ENCODE results near the gene ANTXR2. TPM values are rescaled to one million over a fixed set of nuclear protein-coding genes. Genes with fewer than 3 reads are reported as not detected.

Gene ANTXR2
- total RNA-seq, 6 experiments from 2014 or later = 24.5 to 86.0 (median 33.7) TPM

- ATAC-seq (no peak), DNase-seq (no peak)
- intact Hi-C loops (cut with DNase I) = no loop called here
- Histone ChIP-seq H3K36me3 (no peaks in the 10 kb centered on the region), H3K4me3 (no peak overlapping the region), H3K4me1 (no peaks in the 10 kb centered on the region), H3K9me3 (no peaks in the 10 kb centered on the region), H3K27me3 (no peaks in the 10 kb centered on the region), H3K27ac (no peak overlapping the region)
- 53% methylated on average over 3 of the region's 3 CpGs for WGBS (ENCODE audit: insufficient coverage, low coverage, low lambda C conversion rate, missing lambda C conversion rate)
- no peak for TF ChIP-seq CTCF (IDR thresholded peaks at IDR 0.05)
- no peak for TF ChIP-seq POLR2A (IDR thresholded peaks at IDR 0.05)
Measured at GRCh38 chr4:79918292-79918691, 154.7 kb downstream of the ANTXR2 start.

GRCh38 chr4:79917246-79917645 is 155.8 kb downstream of the ANTXR2 start:
- TF ChIP-seq CTCF (IDR thresholded peaks at IDR 0.05) (peak; percentile 37 to 63 (median 59)), POLR2A (IDR thresholded peaks at IDR 0.05) (no peak)
- DNase-seq (peak in 1 of 3 donors; percentile 29), ATAC-seq (peak; percentile 55 to 72 (median 64))
- H3K4me1 ChIP-seq = no peaks in the 10 kb centered on the region
- H3K27ac ChIP-seq = no peak overlapping the region
- intact Hi-C loops (cut with DNase I) = no loop called here
- WGBS (ENCODE audit: insufficient coverage, low coverage, low lambda C conversion rate, missing lambda C conversion rate) = 100% methylated on average over 1 of the region's 1 CpG
- H3K36me3 ChIP-seq = no peaks in the 10 kb centered on the region
- H3K27me3 ChIP-seq = no peaks in the 10 kb centered on the region
- no peak overlapping the region for H3K4me3 ChIP-seq
- H3K9me3 ChIP-seq = no peaks in the 10 kb centered on the region

DNA sequence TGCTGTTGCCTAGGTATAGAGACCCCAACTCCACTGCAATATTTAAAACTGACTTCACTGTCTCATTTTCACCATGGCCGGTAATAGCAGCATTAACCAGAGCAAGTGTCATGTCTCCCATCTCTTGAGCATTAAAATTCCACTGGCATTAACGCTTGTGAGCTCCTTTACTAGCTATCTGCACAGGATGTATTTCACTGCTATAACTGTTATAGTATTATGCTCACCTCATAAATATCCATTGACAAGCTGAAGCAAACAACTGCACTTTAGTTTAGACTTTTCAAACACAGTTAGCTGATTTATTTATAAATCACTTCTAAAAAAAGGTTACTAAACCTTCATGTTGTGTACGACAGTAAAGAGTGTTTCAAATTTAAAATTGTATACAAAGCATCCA is 157.8 kb downstream of the ANTXR2 start:
- ATAC-seq (no peak), DNase-seq (no peak)
- no peak overlapping the region for H3K27ac ChIP-seq
- H3K4me1 ChIP-seq = no peaks in the 10 kb centered on the region
- no peaks in the 10 kb centered on the region for H3K9me3 ChIP-seq
- intact Hi-C loops (cut with DNase I) = no loop called here
- H3K27me3 ChIP-seq = no peaks in the 10 kb centered on the region
- H3K36me3 ChIP-seq = no peaks in the 10 kb centered on the region
- TF ChIP-seq POLR2A (IDR thresholded peaks at IDR 0.05) (no peak), CTCF (IDR thresholded peaks at IDR 0.05) (no peak)
- WGBS (ENCODE audit: insufficient coverage, low coverage, low lambda C conversion rate, missing lambda C conversion rate) = 74% methylated on average over 2 of the region's 3 CpGs
- H3K4me3 ChIP-seq = no peak overlapping the region

DNA sequence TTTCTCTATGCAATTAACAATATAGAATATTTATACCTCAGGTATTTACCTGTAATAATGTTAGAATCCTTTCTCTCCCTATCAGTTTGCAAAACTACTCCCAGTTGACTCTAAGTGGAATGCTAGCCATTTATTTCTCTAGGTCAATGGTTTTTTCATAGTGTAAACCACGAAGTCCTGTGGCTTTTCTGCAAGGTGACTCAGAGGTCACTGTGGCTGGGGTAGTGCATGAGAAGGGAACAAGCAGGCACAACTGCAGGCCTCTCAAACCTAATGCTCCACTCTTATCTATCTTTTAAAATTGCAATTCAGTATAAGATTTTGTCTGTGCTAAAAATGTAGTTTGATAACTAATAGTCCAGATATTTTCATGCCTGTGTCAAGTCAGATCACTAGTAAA is 159.4 kb downstream of the ANTXR2 start:
- no peak overlapping the region for H3K4me3 ChIP-seq
- H3K4me1 ChIP-seq = no peaks in the 10 kb centered on the region
- H3K27ac ChIP-seq = no peak overlapping the region
- DNase-seq = no peak
- H3K36me3 ChIP-seq = no peaks in the 10 kb centered on the region
- H3K27me3 ChIP-seq = no peaks in the 10 kb centered on the region
- ATAC-seq = no peak
- WGBS (ENCODE audit: insufficient coverage, low coverage, low lambda C conversion rate, missing lambda C conversion rate) = 39% methylated on average over 1 of the region's 1 CpG
- no peaks in the 10 kb centered on the region for H3K9me3 ChIP-seq
- intact Hi-C loops (cut with DNase I) = no loop called here
- no peak for TF ChIP-seq CTCF (IDR thresholded peaks at IDR 0.05)
- no peak for TF ChIP-seq POLR2A (IDR thresholded peaks at IDR 0.05)

DNA sequence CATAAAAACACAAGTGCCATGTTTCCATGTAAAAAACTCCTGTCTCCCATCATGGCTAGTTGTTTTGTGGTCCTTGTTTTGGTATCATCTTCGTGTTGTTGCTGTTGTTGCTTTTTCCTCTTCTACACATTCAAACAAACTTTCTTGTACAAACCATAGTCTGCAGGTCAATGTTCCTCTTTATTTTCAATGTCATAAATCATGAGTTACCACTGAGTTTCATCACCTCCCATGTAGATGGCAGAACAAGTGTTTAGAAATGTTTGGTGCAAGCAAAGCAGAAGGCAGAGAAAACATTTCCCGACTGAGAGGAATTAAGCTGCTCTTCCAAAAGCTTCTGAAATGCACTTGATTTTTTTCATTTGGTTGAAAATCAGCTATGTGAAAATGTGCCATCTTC is 166.0 kb downstream of the ANTXR2 start:
- no peaks in the 10 kb centered on the region for H3K9me3 ChIP-seq
- no peak overlapping the region for H3K27ac ChIP-seq
- WGBS (ENCODE audit: insufficient coverage, low coverage, low lambda C conversion rate, missing lambda C conversion rate) = 51% methylated on average over 2 of the region's 2 CpGs
- H3K27me3 ChIP-seq = no peaks in the 10 kb centered on the region
- TF ChIP-seq CTCF (IDR thresholded peaks at IDR 0.05) (no peak), POLR2A (IDR thresholded peaks at IDR 0.05) (no peak)
- intact Hi-C loops (cut with DNase I) = no loop called here
- no peak overlapping the region for H3K4me3 ChIP-seq
- H3K36me3 ChIP-seq = peaks cover 0 to 25% (median 9%) of the 10 kb centered on the region in 4 donors
- ATAC-seq = no peak
- no peaks in the 10 kb centered on the region for H3K4me1 ChIP-seq
- DNase-seq = no peak

Data from right lobe of liver (tissue), 6 donors.